GM23338 (cell line): ENCODE results near the gene AGPAT3. TPM values are rescaled to one million over a fixed set of nuclear protein-coding genes. Genes with fewer than 3 reads are reported as not detected.

Source experiments
- ATAC-seq: fragments of 200-7000 bp; cut with Tn5 transposase; 3 replicates; pipeline ENCODE4 v1.9.1; 2020
- DNase-seq: peaks from one replicate; pipeline ENCODE4 v3.0.0-alpha.2; 2015; ENCODE audit warnings: low spot score
- H2AFZ ChIP-seq: fragments of 200-600 bp; sonication (generic); 2 replicates; pipeline ENCODE4 v1.8.0; 2016; ENCODE audit warnings: antibody characterized with exemption, mild to moderate bottlenecking, moderate library complexity
- H3F3A ChIP-seq: fragments of 200-600 bp; sonication (generic); replicated peaks from 2 replicates; pipeline ENCODE4 v1.8.0; 2017; ENCODE audit warnings: antibody characterized with exemption, mixed run types, low read depth
- H3K27ac ChIP-seq: fragments of 200-600 bp; sonication (generic); 2 replicates; pipeline ENCODE4 v1.6.1; 2016; ENCODE audit warnings: low read depth
- H3K27me3 ChIP-seq: fragments of 200-600 bp; sonication (generic); 2 replicates; pipeline ENCODE4 v1.8.0; 2016; ENCODE audit warnings: mild to moderate bottlenecking, mixed run types, moderate library complexity; ENCODE audit not compliant: insufficient read depth
- H3K36me3 ChIP-seq: fragments of 200-600 bp; sonication (generic); 2 replicates; pipeline ENCODE4 v1.8.0; 2016; ENCODE audit warnings: mild to moderate bottlenecking; ENCODE audit not compliant: insufficient read depth
- H3K4me1 ChIP-seq: fragments of 200-600 bp; sonication (generic); 2 replicates; pipeline ENCODE4 v1.8.0; 2016; ENCODE audit warnings: mild to moderate bottlenecking, moderate library complexity; ENCODE audit not compliant: insufficient read depth
- H3K4me2 ChIP-seq: fragments of 200-600 bp; sonication (generic); 2 replicates; pipeline ENCODE4 v1.7.1; 2017; ENCODE audit warnings: mixed run types
- H3K4me3 ChIP-seq: fragments of 200-600 bp; sonication (generic); 2 replicates; pipeline ENCODE4 v1.6.1; 2016; ENCODE audit warnings: mixed run types
- H3K79me2 ChIP-seq: fragments of 200-600 bp; sonication (generic); replicated peaks from 2 replicates; pipeline ENCODE4 v1.8.0; 2017; ENCODE audit warnings: mild to moderate bottlenecking; ENCODE audit not compliant: insufficient read depth
- H3K9me2 ChIP-seq: fragments of 200-600 bp; sonication (generic); 2 replicates; pipeline ENCODE4 v1.8.0; 2017; ENCODE audit not compliant: insufficient read depth
- H4K20me1 ChIP-seq: fragments of 200-600 bp; sonication (generic); replicated peaks from 2 replicates; pipeline ENCODE4 v1.8.0; 2017; ENCODE audit warnings: mild to moderate bottlenecking; ENCODE audit not compliant: insufficient read depth
- H3K27ac Mint-ChIP-seq: 2 replicates; pipeline ENCODE4 v1.8.0; 2020; ENCODE audit warnings: inconsistent platforms, mild to moderate bottlenecking, moderate library complexity, mixed read lengths
- H3K27me3 Mint-ChIP-seq: 3 replicates; pipeline ENCODE4 v1.8.0; 2022; ENCODE audit warnings: low read depth, mild to moderate bottlenecking, moderate library complexity, mixed read lengths, inconsistent platforms; ENCODE audit not compliant: insufficient read depth, poor library complexity
- H3K36me3 Mint-ChIP-seq: 3 replicates; pipeline ENCODE4 v1.8.0; 2021; ENCODE audit warnings: low read depth, mild to moderate bottlenecking, inconsistent platforms, moderate library complexity, mixed read lengths
- H3K4me1 Mint-ChIP-seq: 3 replicates; pipeline ENCODE4 v1.8.0; 2020; ENCODE audit warnings: mild to moderate bottlenecking, inconsistent platforms, mixed read lengths
- H3K4me3 Mint-ChIP-seq: 3 replicates; pipeline ENCODE4 v1.8.0; 2021; ENCODE audit warnings: moderate library complexity, mild to moderate bottlenecking, inconsistent platforms, mixed read lengths
- H3K9me3 Mint-ChIP-seq: 3 replicates; pipeline ENCODE4 v1.8.0; 2020; ENCODE audit warnings: moderate library complexity, mild to moderate bottlenecking, inconsistent platforms, mixed read lengths
- CREB1 ChIP-seq: fragments of 250-450 bp; sonication (Bioruptor Pico); IDR thresholded peaks from 2 replicates; pipeline ENCODE4 v1.5.0; 2020; ENCODE audit warnings: low read depth, mild to moderate bottlenecking, moderate library complexity
- CTCF ChIP-seq, 2 experiments: fragments of 200-600 bp in 1 of 2; sonication (generic) in 1 of 2; conservative IDR thresholded peaks; 2 replicates each; pipeline versions ENCODE4 v1.5.1 to v1.6.1; 2016 to 2017; ENCODE audit warnings: antibody characterized with exemption in 2 of 2, low read depth in 2 of 2, mild to moderate bottlenecking in 2 of 2, moderate library complexity in 1 of 2
- EZH2 ChIP-seq: fragments of 200-600 bp; sonication (generic); IDR thresholded peaks from one replicate; pipeline ENCODE4 v1.8.0; 2017; ENCODE audit warnings: antibody characterized with exemption, mild to moderate bottlenecking, low read depth; ENCODE audit not compliant: unreplicated experiment
- JUNB ChIP-seq: IDR thresholded peaks from one replicate; pipeline ENCODE4 v1.6.1; 2016; ENCODE audit warnings: antibody characterized with exemption; ENCODE audit not compliant: unreplicated experiment
- POLR2AphosphoS5 ChIP-seq: IDR thresholded peaks from 2 replicates; pipeline ENCODE4 v1.6.1; 2016; ENCODE audit warnings: antibody characterized with exemption, low read depth
- ZNF114 ChIP-seq: fragments of 250-450 bp; sonication (Bioruptor Pico); IDR thresholded peaks from 2 replicates; pipeline ENCODE4 v1.5.0; 2020; ENCODE audit warnings: mild to moderate bottlenecking, moderate library complexity
- ZNF331 ChIP-seq: fragments of 250-450 bp; sonication (Bioruptor Pico); IDR thresholded peaks from 2 replicates; pipeline ENCODE4 v1.5.0; 2020; ENCODE audit warnings: low read depth, mild to moderate bottlenecking, moderate library complexity
- ZNF462 ChIP-seq: fragments of 250-450 bp; sonication (Bioruptor Pico); IDR thresholded peaks from 2 replicates; pipeline ENCODE4 v1.5.0; 2020; ENCODE audit warnings: mild to moderate bottlenecking, moderate library complexity
- polyA plus RNA-seq: library from polyadenylated mRNA; unstranded; fragments of >200 nt; fragmentation: Nextera tagmentation; extraction: Ambion mirVana; gene quantifications from 2 replicates; pipeline ENCODE4 v1.2.1, GENCODE V29; 2016
- total RNA-seq: library from RNA; depleted of rRNA; stranded (reverse); fragments of >200 nt; shearing (Covaris generic); gene quantifications from 2 replicates; pipeline ENCODE4 v1.2.3, GENCODE V29; 2014
- TF ChIP-seq, protein P1 (sequence below): IDR thresholded peaks from one replicate; pipeline ENCODE4 v1.6.1; 2018; ENCODE audit warnings: antibody characterized with exemption; ENCODE audit not compliant: unreplicated experiment

The AGPAT3 gene
- total and polyA plus RNA-seq, 2 experiments from 2014 or later = 2.1 to 6.1 TPM

DNA sequence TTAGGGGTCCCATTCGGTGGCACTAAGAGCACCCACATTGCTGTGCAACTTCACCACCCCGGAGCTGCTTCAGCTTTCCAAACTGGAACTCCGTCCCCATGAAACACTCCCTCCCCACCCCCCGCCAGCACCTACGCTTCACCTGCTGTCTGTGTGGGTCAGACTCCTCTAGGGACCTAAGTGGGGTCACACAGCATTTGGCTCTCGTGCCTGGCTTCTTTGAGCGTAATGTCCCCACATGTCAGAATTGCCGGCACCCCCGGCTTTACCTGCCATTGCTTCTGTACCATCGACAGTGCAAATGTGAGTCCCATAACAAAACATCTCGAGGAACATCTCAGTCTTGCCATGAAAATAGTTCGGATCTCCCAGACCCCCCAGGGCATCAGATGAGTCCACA is 35.9 kb upstream of the AGPAT3 start:
- no peak overlapping the region for H3K27ac Mint-ChIP-seq
- DNase-seq = no peak
- no peak overlapping the region for H3K4me3 Mint-ChIP-seq

More for the DNA sequence above, 35.9 kb upstream of the AGPAT3 start:
- Mint-ChIP-seq H3K27me3 (peaks cover 9% of the 10 kb centered on the region), H3K4me1 (peaks cover 6% of the 10 kb centered on the region; the same call in 2 of the 3 replicates), H3K36me3 (peaks cover 3% of the 10 kb centered on the region; the same call in 2 of the 3 replicates), H3K9me3 (peaks cover 3% of the 10 kb centered on the region; the same call in 2 of the 3 replicates)
- H3K4me1 ChIP-seq = 0 out of 2 replicates have a peak, but pooled peaks cover 5% of the 10 kb centered on the region
- no peak overlapping the region for H3K4me3 ChIP-seq
- ATAC-seq = no peak
- no peak overlapping the region for H2AFZ ChIP-seq
- no peaks in the 10 kb centered on the region for H3K27me3 ChIP-seq
- no peaks in the 10 kb centered on the region for H3K36me3 ChIP-seq
- H4K20me1 ChIP-seq = no peaks in the 10 kb centered on the region
- H3F3A ChIP-seq = no peaks in the 10 kb centered on the region
- no peak overlapping the region for H3K27ac ChIP-seq
- no peak for TF ChIP-seq CTCF (conservative IDR thresholded peaks at IDR 0.05; ENCODE audit: low read depth in 2 of 2)
- TF ChIP-seq POLR2AphosphoS5 = no peak
- TF ChIP-seq JUNB = no peak
- no peak for TF ChIP-seq ZNF462 (CRISPR knock-in tag)
- TF ChIP-seq ZNF114 = no peak
- TF ChIP-seq ZNF331 (CRISPR knock-in tag) = no peak
- TF ChIP-seq, protein P1, sequence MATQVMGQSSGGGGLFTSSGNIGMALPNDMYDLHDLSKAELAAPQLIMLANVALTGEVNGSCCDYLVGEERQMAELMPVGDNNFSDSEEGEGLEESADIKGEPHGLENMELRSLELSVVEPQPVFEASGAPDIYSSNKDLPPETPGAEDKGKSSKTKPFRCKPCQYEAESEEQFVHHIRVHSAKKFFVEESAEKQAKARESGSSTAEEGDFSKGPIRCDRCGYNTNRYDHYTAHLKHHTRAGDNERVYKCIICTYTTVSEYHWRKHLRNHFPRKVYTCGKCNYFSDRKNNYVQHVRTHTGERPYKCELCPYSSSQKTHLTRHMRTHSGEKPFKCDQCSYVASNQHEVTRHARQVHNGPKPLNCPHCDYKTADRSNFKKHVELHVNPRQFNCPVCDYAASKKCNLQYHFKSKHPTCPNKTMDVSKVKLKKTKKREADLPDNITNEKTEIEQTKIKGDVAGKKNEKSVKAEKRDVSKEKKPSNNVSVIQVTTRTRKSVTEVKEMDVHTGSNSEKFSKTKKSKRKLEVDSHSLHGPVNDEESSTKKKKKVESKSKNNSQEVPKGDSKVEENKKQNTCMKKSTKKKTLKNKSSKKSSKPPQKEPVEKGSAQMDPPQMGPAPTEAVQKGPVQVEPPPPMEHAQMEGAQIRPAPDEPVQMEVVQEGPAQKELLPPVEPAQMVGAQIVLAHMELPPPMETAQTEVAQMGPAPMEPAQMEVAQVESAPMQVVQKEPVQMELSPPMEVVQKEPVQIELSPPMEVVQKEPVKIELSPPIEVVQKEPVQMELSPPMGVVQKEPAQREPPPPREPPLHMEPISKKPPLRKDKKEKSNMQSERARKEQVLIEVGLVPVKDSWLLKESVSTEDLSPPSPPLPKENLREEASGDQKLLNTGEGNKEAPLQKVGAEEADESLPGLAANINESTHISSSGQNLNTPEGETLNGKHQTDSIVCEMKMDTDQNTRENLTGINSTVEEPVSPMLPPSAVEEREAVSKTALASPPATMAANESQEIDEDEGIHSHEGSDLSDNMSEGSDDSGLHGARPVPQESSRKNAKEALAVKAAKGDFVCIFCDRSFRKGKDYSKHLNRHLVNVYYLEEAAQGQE = no peak
- no peak for TF ChIP-seq CREB1 (CRISPR knock-in tag)
- TF ChIP-seq EZH2 = no peak
- H3K4me2 ChIP-seq = no peak overlapping the region
- H3K9me2 ChIP-seq = no peaks in the 10 kb centered on the region
- no peaks in the 10 kb centered on the region for H3K79me2 ChIP-seq
